Activated naive CD8-positive, alpha-beta T cell treated with anti-CD3 and anti-CD28 coated beads, Interleukin-2, amount 10 ng/mL, durations not matched to agents 7 days and 5 days (primary cell): Measurements from ENCODE around the gene RFX2. TPM values are rescaled to one million over a fixed set of nuclear protein-coding genes. Genes with fewer than 3 reads are reported as not detected.
A peak's percentile ranks its signal among the peaks of the same experiment; 100 is the strongest.
"Not testable (repeated sequence)": the region's sequence is repeated elsewhere in the genome, so short reads cannot be mapped to it uniquely, and the experiment has no call there.

Source experiments
- ATAC-seq: fragments of 150-1000 bp; cut with Tn5 transposase; one replicate; pipeline ENCODE4 v1.10.0; 2021; ENCODE audit warnings: low read depth, moderate library complexity
- POLR2A ChIA-PET: fragments of 350-600 bp; sonication (Branson Sonifier 250); formaldehyde crosslinking; loops from one replicate; lab custom pipeline; 2021; ENCODE audit warnings: antibody characterized with exemption; lab: Charles Lee
- DNase-seq: peaks from one replicate; pipeline ENCODE4 v3.0.0; 2021
- H3K27ac Mint-ChIP-seq: one replicate; pipeline ENCODE4 v1.8.0; 2022; ENCODE audit warnings: mild to moderate bottlenecking, mixed read lengths
- H3K27me3 Mint-ChIP-seq: one replicate; pipeline ENCODE4 v1.8.0; 2022; ENCODE audit warnings: mild to moderate bottlenecking, moderate library complexity, mixed read lengths
- H3K36me3 Mint-ChIP-seq: one replicate; pipeline ENCODE4 v1.8.0; 2021; ENCODE audit warnings: mild to moderate bottlenecking, mixed read lengths
- H3K4me1 Mint-ChIP-seq: one replicate; pipeline ENCODE4 v1.8.0; 2021; ENCODE audit warnings: mixed read lengths
- H3K4me3 Mint-ChIP-seq: one replicate; pipeline ENCODE4 v1.8.0; 2022; ENCODE audit warnings: mild to moderate bottlenecking, moderate library complexity, mixed read lengths
- H3K9me3 Mint-ChIP-seq: one replicate; pipeline ENCODE4 v1.8.0; 2021; ENCODE audit warnings: mixed read lengths
- total RNA-seq, 2 experiments: library from RNA; stranded (reverse); gene quantifications; one replicate each; pipeline ENCODE4 v1.2.3, GENCODE V29; 2021

RFX2 gene
- total RNA-seq, 2 experiments from 2014 or later: 9.9 to 12.2 TPM

GRCh38 chr19:5987077-5987818 is 123.1 kb downstream of the RFX2 start:
- peak; percentile 25 for ATAC-seq

GRCh38 chr19:5985837-5986236 is 124.5 kb downstream of the RFX2 start:
- H3K27ac Mint-ChIP-seq, H3K9me3 Mint-ChIP-seq, ATAC-seq, H3K4me3 Mint-ChIP-seq, H3K27me3 Mint-ChIP-seq, POLR2A ChIA-PET, H3K36me3 Mint-ChIP-seq, DNase-seq: not testable (repeated sequence)
- peaks cover 38% of the 10 kb centered on the region for H3K4me1 Mint-ChIP-seq

More at GRCh38 chr19:5987077-5987818, 123.1 kb downstream of the RFX2 start:
- peaks cover 33% of the 10 kb centered on the region for H3K4me1 Mint-ChIP-seq
- peaks cover 4% of the 10 kb centered on the region for H3K36me3 Mint-ChIP-seq
- POLR2A ChIA-PET: interaction anchor here (0.8 kb wide), 1 partner anchor 84 kb away, joined by 3 read pairs; the partner anchor contains the start of gene NDUFA11
- H3K27me3 Mint-ChIP-seq: no peaks in the 10 kb centered on the region
- H3K27ac Mint-ChIP-seq: peak overlapping the region; percentile 69
- no peaks in the 10 kb centered on the region for H3K9me3 Mint-ChIP-seq
- H3K4me3 Mint-ChIP-seq: peak overlapping the region; percentile 62
- peak; percentile 68 for DNase-seq

- H3K9me3 Mint-ChIP-seq: no peaks in the 10 kb centered on the region
- peak overlapping the region; percentile 76 for H3K27ac Mint-ChIP-seq
- peaks cover 9% of the 10 kb centered on the region for H3K36me3 Mint-ChIP-seq
- H3K27me3 Mint-ChIP-seq: no peaks in the 10 kb centered on the region
- H3K4me3 Mint-ChIP-seq: no peak overlapping the region
- DNase-seq: no peak
- H3K4me1 Mint-ChIP-seq: peaks cover 37% of the 10 kb centered on the region
- no peak for ATAC-seq
- POLR2A ChIA-PET: interaction anchor here (1.4 to 1.7 kb wide), 2 partner anchors 81 to 157 kb away, joined by 6 read pairs; partner anchors contain the start of gene VMAC
Measured at GRCh38 chr19:5985098-5985783, 125.1 kb downstream of the RFX2 start.

- POLR2A ChIA-PET: interaction anchor here (1.4 to 1.7 kb wide), 2 partner anchors 80 to 156 kb away, joined by 6 read pairs; partner anchors contain the start of gene VMAC
- peak; percentile 83 for ATAC-seq
- H3K4me3 Mint-ChIP-seq: peak overlapping the region; percentile 16
Measured at GRCh38 chr19:5984600-5984999, 125.7 kb downstream of the RFX2 start.

GRCh38 chr19:5983367-5983955 is 126.8 kb downstream of the RFX2 start:
- Mint-ChIP-seq H3K27ac (peak overlapping the region; percentile 76), H3K9me3 (no peaks in the 10 kb centered on the region), H3K36me3 (peaks cover 10% of the 10 kb centered on the region), H3K4me3 (no peak overlapping the region), H3K27me3 (no peaks in the 10 kb centered on the region), H3K4me1 (peaks cover 46% of the 10 kb centered on the region)
- POLR2A ChIA-PET: interaction anchor here (0.9 to 1.7 kb wide), 2 partner anchors 79 to 180 kb away, joined by 3 to 6 read pairs; partner anchors contain the start of gene VMAC
- ATAC-seq (no peak), DNase-seq (no peak)

More at GRCh38 chr19:5984600-5984999, 125.7 kb downstream of the RFX2 start:
- H3K9me3 Mint-ChIP-seq: no peaks in the 10 kb centered on the region
- peaks cover 10% of the 10 kb centered on the region for H3K36me3 Mint-ChIP-seq
- peaks cover 40% of the 10 kb centered on the region for H3K4me1 Mint-ChIP-seq
- DNase-seq: no peak
- H3K27me3 Mint-ChIP-seq: no peaks in the 10 kb centered on the region
- H3K27ac Mint-ChIP-seq: peak overlapping the region; percentile 76

GRCh38 chr19:5978606-5979552 is 131.4 kb downstream of the RFX2 start:
- Mint-ChIP-seq H3K27me3 (no peaks in the 10 kb centered on the region), H3K9me3 (no peaks in the 10 kb centered on the region), H3K4me1 (peaks cover 56% of the 10 kb centered on the region), H3K27ac (peak overlapping the region; percentile 91), H3K4me3 (peak overlapping the region; percentile 98), H3K36me3 (peaks cover 26% of the 10 kb centered on the region)
- ATAC-seq (no peak), DNase-seq (no peak)
- POLR2A ChIA-PET: interaction anchor here (0.6 to 2.6 kb wide), 10 partner anchors 11 to 151 kb away, joined by 3 to 10 read pairs (median 4); partner anchors contain the start of genes NDUFA11 and VMAC

- peak; percentile 98 for DNase-seq
- H3K27me3 Mint-ChIP-seq: no peaks in the 10 kb centered on the region
- H3K9me3 Mint-ChIP-seq: no peaks in the 10 kb centered on the region
- H3K4me1 Mint-ChIP-seq: peaks cover 49% of the 10 kb centered on the region
- peak; percentile 98 for ATAC-seq
- H3K27ac Mint-ChIP-seq: peak within 1 kb of the TSS; percentile 95
- POLR2A ChIA-PET: interaction anchor here (0.6 to 2.6 kb wide), 10 partner anchors 10 to 150 kb away, joined by 3 to 10 read pairs (median 4); partner anchors contain the start of genes NDUFA11 and VMAC
- peaks cover 23% of the 10 kb centered on the region for H3K36me3 Mint-ChIP-seq
- peak within 1 kb of the TSS; percentile 98 for H3K4me3 Mint-ChIP-seq
Measured at GRCh38 chr19:5977785-5978605, 132.3 kb downstream of the RFX2 start, which contains the start of gene RANBP3. Gene RANBP3, minus strand, starts transcription at chr19:5978140. Its CDS starts 58 bp downstream, at chr19:5978082.

- Mint-ChIP-seq H3K27me3 (no peaks in the 10 kb centered on the region), H3K36me3 (peaks cover 26% of the 10 kb centered on the region), H3K9me3 (no peaks in the 10 kb centered on the region), H3K4me3 (peak overlapping the region; percentile 98), H3K4me1 (peaks cover 53% of the 10 kb centered on the region), H3K27ac (peak overlapping the region; percentile 95)
- POLR2A ChIA-PET: interaction anchor here (0.8 to 2.6 kb wide), 11 partner anchors 11 to 149 kb away, joined by 3 to 10 read pairs (median 4); partner anchors contain the start of genes NDUFA11 and VMAC
- no peak for ATAC-seq
- no peak for DNase-seq
Measured at GRCh38 chr19:5977222-5977784, 133.0 kb downstream of the RFX2 start.

GRCh38 chr19:5976768-5977167 is 133.5 kb downstream of the RFX2 start:
- ATAC-seq (no peak), DNase-seq (no peak)
- no peaks in the 10 kb centered on the region for H3K27me3 Mint-ChIP-seq
- H3K4me3 Mint-ChIP-seq: peak overlapping the region; percentile 98
- POLR2A ChIA-PET: interaction anchor here (0.8 to 2.6 kb wide), 4 partner anchors 11 to 73 kb away, joined by 3 to 9 read pairs (median 3); partner anchors contain the start of gene NDUFA11
- peaks cover 23% of the 10 kb centered on the region for H3K36me3 Mint-ChIP-seq
- H3K4me1 Mint-ChIP-seq: peaks cover 52% of the 10 kb centered on the region
- no peaks in the 10 kb centered on the region for H3K9me3 Mint-ChIP-seq
- H3K27ac Mint-ChIP-seq: peak overlapping the region; percentile 95

- no peak for ATAC-seq
- no peak for DNase-seq
- Mint-ChIP-seq H3K4me1 (peaks cover 56% of the 10 kb centered on the region), H3K27ac (peak overlapping the region; percentile 74), H3K36me3 (peaks cover 25% of the 10 kb centered on the region), H3K27me3 (no peaks in the 10 kb centered on the region), H3K9me3 (no peaks in the 10 kb centered on the region), H3K4me3 (peak overlapping the region; percentile 98)
- POLR2A ChIA-PET: interaction anchor here (1.4 kb wide), 1 partner anchor 13 kb away, joined by 10 read pairs; no protein-coding TSS in a partner anchor
Measured at GRCh38 chr19:5975388-5975728, 134.9 kb downstream of the RFX2 start.
